Endothelial cell of umbilical vein (primary cell): Measurements from ENCODE around the gene MBD6.

Source experiments
- CTCF ChIP-seq, 2 donors: IDR thresholded peaks; 1 replicate in 1 of 2; 2 replicates in 1 of 2; pipeline ENCODE4 v1.5.1; 2011; ENCODE audit warnings: low read length in 2 of 2, mild to moderate bottlenecking in 2 of 2, moderate library complexity in 2 of 2, control low read depth in 1 of 2, inconsistent platforms in 1 of 2, low read depth in 1 of 2; ENCODE audit not compliant: insufficient read depth in 1 of 2; ENCODE audit errors: extremely low read depth in 1 of 2
- JUN ChIP-seq: IDR thresholded peaks from 2 replicates; pipeline ENCODE4 v1.6.1; 2011; ENCODE audit warnings: borderline replicate concordance, low read depth; ENCODE audit not compliant: insufficient read length, insufficient read depth
- MAX ChIP-seq: IDR thresholded peaks from 2 replicates; pipeline ENCODE4 v1.6.1; 2011; ENCODE audit not compliant: insufficient read depth, insufficient read length
- POLR2A ChIP-seq: IDR thresholded peaks from 2 replicates; pipeline ENCODE4 v1.6.1; 2012; ENCODE audit warnings: low read depth, mild to moderate bottlenecking, control low read depth, low read length

GRCh38 chr12:57550641-57551549, 28.3 kb downstream of the MBD6 start:
- no peak for TF ChIP-seq JUN
- no peak for TF ChIP-seq POLR2A
- no peak for TF ChIP-seq CTCF (IDR thresholded peaks at IDR 0.05; ENCODE audit: extremely low read depth in 1 of 2, insufficient read depth in 1 of 2, low read depth in 1 of 2, low read length in 2 of 2)
- TF ChIP-seq MAX: no peak
